WERI-Rb-1 (cell line): ENCODE data around the gene ERI3.

Source experiments
- DNase-seq: peaks from one replicate; pipeline ENCODE4 v3.0.0-alpha.2; 2020
- H3K27ac ChIP-seq: fragments of 250-450 bp; sonication (Bioruptor Pico); 2 replicates; pipeline ENCODE4 v1.5.1; 2020; ENCODE audit warnings: mild to moderate bottlenecking, moderate library complexity
- H3K27me3 ChIP-seq: fragments of 250-450 bp; sonication (Bioruptor Pico); 2 replicates; pipeline ENCODE4 v1.5.1; 2021; ENCODE audit warnings: mild to moderate bottlenecking, low read depth, moderate library complexity; ENCODE audit not compliant: insufficient read depth, severe bottlenecking
- H3K36me3 ChIP-seq: fragments of 250-450 bp; sonication (Bioruptor Pico); 2 replicates; pipeline ENCODE4 v1.5.1; 2020; ENCODE audit warnings: mild to moderate bottlenecking, moderate library complexity
- H3K4me3 ChIP-seq: 2 replicates; pipeline ENCODE4 v1.5.1; 2011; ENCODE audit warnings: low read depth, mild to moderate bottlenecking, control low read depth, low read length
- H3K9me3 ChIP-seq: fragments of 250-450 bp; sonication (Bioruptor Pico); 2 replicates; pipeline ENCODE4 v1.5.1; 2021; ENCODE audit warnings: mild to moderate bottlenecking, moderate library complexity; ENCODE audit not compliant: severe bottlenecking
- TF ChIP-seq, protein P1 (sequence below): IDR thresholded peaks from 2 replicates; pipeline ENCODE4 v1.5.1; 2011; ENCODE audit warnings: low read depth, mild to moderate bottlenecking, control low read depth, inconsistent platforms, low read length

ERI3 gene

GRCh38 chr1:44367944-44368343 lies 12.9 kb upstream of the ERI3 start:
- TF ChIP-seq, protein P1, sequence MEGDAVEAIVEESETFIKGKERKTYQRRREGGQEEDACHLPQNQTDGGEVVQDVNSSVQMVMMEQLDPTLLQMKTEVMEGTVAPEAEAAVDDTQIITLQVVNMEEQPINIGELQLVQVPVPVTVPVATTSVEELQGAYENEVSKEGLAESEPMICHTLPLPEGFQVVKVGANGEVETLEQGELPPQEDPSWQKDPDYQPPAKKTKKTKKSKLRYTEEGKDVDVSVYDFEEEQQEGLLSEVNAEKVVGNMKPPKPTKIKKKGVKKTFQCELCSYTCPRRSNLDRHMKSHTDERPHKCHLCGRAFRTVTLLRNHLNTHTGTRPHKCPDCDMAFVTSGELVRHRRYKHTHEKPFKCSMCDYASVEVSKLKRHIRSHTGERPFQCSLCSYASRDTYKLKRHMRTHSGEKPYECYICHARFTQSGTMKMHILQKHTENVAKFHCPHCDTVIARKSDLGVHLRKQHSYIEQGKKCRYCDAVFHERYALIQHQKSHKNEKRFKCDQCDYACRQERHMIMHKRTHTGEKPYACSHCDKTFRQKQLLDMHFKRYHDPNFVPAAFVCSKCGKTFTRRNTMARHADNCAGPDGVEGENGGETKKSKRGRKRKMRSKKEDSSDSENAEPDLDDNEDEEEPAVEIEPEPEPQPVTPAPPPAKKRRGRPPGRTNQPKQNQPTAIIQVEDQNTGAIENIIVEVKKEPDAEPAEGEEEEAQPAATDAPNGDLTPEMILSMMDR: no peak
- Histone ChIP-seq H3K27ac (no peak overlapping the region), H3K36me3 (no peaks in the 10 kb centered on the region), H3K27me3 (no peaks in the 10 kb centered on the region), H3K9me3 (no peaks in the 10 kb centered on the region), H3K4me3 (no peak overlapping the region)
- no peak for DNase-seq

DNA sequence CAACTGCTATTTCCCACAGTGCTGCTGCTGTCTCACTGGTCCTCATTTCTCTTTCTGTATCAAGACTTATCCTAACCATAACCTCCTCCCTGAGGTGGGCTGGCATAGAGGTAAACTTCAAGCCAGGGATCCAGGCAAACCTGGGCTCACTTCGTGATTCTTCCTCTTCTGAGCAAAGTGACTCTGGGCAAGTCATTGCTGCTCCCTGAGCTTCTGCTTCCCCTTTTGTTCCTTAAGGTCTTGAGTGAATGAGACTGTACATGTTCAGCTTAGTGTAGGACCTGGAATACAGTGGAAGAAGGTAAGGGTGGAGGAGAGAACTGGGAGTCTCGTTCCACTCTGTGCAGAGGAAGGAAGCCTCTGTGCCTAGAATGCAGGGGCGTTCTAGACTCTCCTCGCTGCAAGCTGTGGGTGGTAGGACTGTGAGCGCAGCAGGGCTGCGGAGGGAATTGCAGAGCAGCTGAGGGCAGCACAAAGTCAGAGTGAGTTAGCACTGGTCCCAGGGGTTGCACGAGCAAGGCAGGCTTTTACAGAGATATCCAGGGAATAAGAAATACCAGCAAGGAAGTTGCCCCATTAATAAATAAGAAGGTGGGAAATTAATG lies 11.4 kb upstream of the ERI3 start:
- DNase-seq: no peak
- no peak overlapping the region for H3K27ac ChIP-seq
- no peaks in the 10 kb centered on the region for H3K36me3 ChIP-seq
- TF ChIP-seq, protein P1: no peak
- H3K4me3 ChIP-seq: no peak overlapping the region
- no peaks in the 10 kb centered on the region for H3K9me3 ChIP-seq
- H3K27me3 ChIP-seq: no peaks in the 10 kb centered on the region

DNA sequence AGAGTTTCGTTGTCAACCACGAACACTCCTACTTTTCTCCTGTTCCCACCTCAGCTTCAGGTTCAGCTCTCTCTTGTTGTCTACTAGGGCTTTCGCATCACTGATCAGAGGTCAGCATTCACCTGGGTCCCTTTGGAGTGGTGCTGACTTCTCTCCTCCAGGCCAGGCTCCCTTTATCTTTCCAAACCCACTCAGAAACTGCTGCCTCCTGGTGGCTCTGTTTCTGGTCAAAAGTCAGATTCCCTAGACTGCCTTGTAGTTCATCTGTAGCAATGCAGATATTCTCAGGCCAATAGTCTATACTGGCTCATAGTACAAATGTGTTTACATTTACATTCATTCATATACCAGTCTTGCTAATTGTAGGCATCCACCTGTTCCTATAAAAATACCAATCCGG lies 6.4 kb upstream of the ERI3 start:
- H3K4me3 ChIP-seq: no peak overlapping the region
- H3K36me3 ChIP-seq: no peaks in the 10 kb centered on the region
- no peak for DNase-seq
- TF ChIP-seq, protein P1: peak; percentile 18; the same call in 1 of the 2 replicates
- no peaks in the 10 kb centered on the region for H3K27me3 ChIP-seq
- no peak overlapping the region for H3K27ac ChIP-seq
- H3K9me3 ChIP-seq: no peaks in the 10 kb centered on the region

DNA sequence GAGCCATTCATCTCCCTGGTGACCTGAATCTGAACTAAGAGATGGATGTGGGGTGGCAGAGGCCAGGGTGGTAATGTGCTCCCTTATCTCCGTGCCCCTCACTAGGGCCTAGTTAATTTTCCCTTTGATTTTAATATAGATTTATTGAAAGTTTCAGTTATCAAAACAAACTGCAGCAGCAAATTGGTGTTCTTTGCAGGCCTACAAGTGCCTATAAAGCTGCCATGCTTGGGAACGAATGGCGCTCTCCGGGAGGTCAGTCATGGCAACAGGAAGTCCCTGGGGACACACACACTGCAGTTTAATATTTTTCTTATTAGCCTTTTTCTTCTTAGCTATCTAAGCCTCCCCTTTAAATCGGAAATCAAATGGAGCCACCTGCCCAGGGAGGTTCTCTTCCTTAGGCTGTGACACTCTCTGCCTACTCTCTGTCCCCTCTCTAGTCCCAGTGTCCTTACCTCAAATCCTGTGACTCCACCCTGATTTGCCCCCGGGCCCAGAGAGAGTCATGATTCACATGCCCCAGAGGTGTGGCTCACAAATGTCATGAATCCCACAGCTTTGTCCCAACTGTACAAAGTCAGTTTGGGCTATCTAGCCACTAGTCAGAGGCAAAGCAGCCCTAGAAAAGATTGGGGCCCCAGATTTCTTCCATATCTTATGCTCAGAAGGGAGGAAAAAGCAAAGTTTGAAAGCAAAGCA lies 4.3 kb upstream of the ERI3 start:
- Histone ChIP-seq H3K4me3 (no peak overlapping the region), H3K27me3 (no peaks in the 10 kb centered on the region), H3K27ac (no peak overlapping the region), H3K36me3 (no peaks in the 10 kb centered on the region), H3K9me3 (no peaks in the 10 kb centered on the region)
- TF ChIP-seq, protein P1: no peak
- DNase-seq: no peak

- H3K4me3 ChIP-seq: no peak overlapping the region
- H3K36me3 ChIP-seq: no peaks in the 10 kb centered on the region
- TF ChIP-seq, protein P1: no peak
- no peaks in the 10 kb centered on the region for H3K27me3 ChIP-seq
- H3K9me3 ChIP-seq: no peaks in the 10 kb centered on the region
- no peak for DNase-seq
- H3K27ac ChIP-seq: no peak overlapping the region
Measured at GRCh38 chr1:44357710-44358109, 2.7 kb upstream of the ERI3 start.
